ENCODE measurements around the gene DDIT4L. TPM values are rescaled to one million over a fixed set of nuclear protein-coding genes. Genes with fewer than 3 reads are reported as not detected.

Gene DDIT4L
- total and polyA plus RNA-seq, 2 donors (not counting 3 experiments of a cell fraction or from before 2014, with no cell fraction given), result 0.73 to 2.0 TPM

- DNase-seq (ENCODE audit: low read depth, low spot score) (no peak), FAIRE-seq (no peak)
- no TSS peak for BruUV-seq (replicated peaks)
- Histone ChIP-seq H3K79me2 (ENCODE audit: control insufficient read depth, insufficient read depth, low read length) (no peaks in the 10 kb centered on the region), H3K4me1 (ENCODE audit: control insufficient read depth, extremely low read depth, insufficient read depth, low read length) (peaks cover 2% of the 10 kb centered on the region), H3K36me3 (ENCODE audit: control insufficient read depth in 2 of 2, extremely low read depth in 1 of 2, insufficient read depth in 2 of 2, low read length in 2 of 2) (no peaks in the 10 kb centered on the region), H4K20me1 (replicated peaks; ENCODE audit: control insufficient read depth, extremely low read depth, insufficient read depth, low read length) (no peaks in the 10 kb centered on the region), H3K4me3 (replicated peaks in 1 of 3; ENCODE audit: insufficient read depth in 1 of 3, low read depth in 1 of 3, low read length in 3 of 3) (no peak overlapping the region), H3K27me3 (ENCODE audit: control insufficient read depth in 2 of 2, insufficient read depth in 2 of 2, low read length in 2 of 2) (no peaks in the 10 kb centered on the region), H3K9ac (replicated peaks; ENCODE audit: extremely low read depth, insufficient read depth, low read length) (no peak overlapping the region), H3K9me1 (replicated peaks; ENCODE audit: control insufficient read depth, extremely low read depth, insufficient read depth, low read length) (no peaks in the 10 kb centered on the region), H3K9me3 (replicated peaks; ENCODE audit: control insufficient read depth, insufficient read depth, low read length) (no peaks in the 10 kb centered on the region), H3K4me2 (ENCODE audit: insufficient read depth, low read length) (no peak overlapping the region), H2AFZ (ENCODE audit: low read depth, low read length) (no peak overlapping the region), H3K27ac (ENCODE audit: insufficient read depth, low read depth, low read length) (no peak overlapping the region)
- CTCF ChIA-PET, result no interaction called here
- dilution Hi-C loops (cut with MboI; ENCODE audit: extremely low pct_ligation_motif_present, low sequenced_read_pairs), result no loop called here
- intact Hi-C loops (cut with micrococcal nuclease), result no loop called here
- POLR2A ChIA-PET, result no interaction called here
- no peak for TF ChIP-seq POLR2A (IDR thresholded peaks at IDR 0.05; ENCODE audit: low read depth, low read length)
- TF ChIP-seq JUN (IDR thresholded peaks at IDR 0.05; ENCODE audit: borderline replicate concordance, insufficient read depth, insufficient read length, low read depth), result no peak
- TF ChIP-seq POLR2AphosphoS5 (IDR thresholded peaks at IDR 0.05; ENCODE audit: insufficient read depth, low read depth, low read length), result no peak
- no peak for TF ChIP-seq GATA2 (IDR thresholded peaks at IDR 0.05; ENCODE audit: insufficient read depth, insufficient read length, low read depth, low read length)
- TF ChIP-seq CTCF (IDR thresholded peaks at IDR 0.05; ENCODE audit: extremely low read depth in 1 of 2, insufficient read depth in 1 of 2, low read depth in 1 of 2, low read length in 2 of 2), result no peak
- no peak for TF ChIP-seq MAX (IDR thresholded peaks at IDR 0.05; ENCODE audit: insufficient read depth, insufficient read length)
- no peak for TF ChIP-seq MYC (IDR thresholded peaks at IDR 0.05; ENCODE audit: low read depth, low read length)
- no peak for TF ChIP-seq FOS (IDR thresholded peaks at IDR 0.05; ENCODE audit: borderline replicate concordance, insufficient read depth, low read length)
- TF ChIP-seq EZH2 (IDR thresholded peaks at IDR 0.05; ENCODE audit: borderline replicate concordance, low read depth, low read length, severe bottlenecking), result no peak
These were observed 21.7 kb downstream of the DDIT4L start for GRCh38 chr4:100168521-100168920.

All from endothelial cell of umbilical vein (primary cell).